Measurements from ENCODE around the gene PRSS22.

PRSS22 gene

GRCh38 chr16:2857451-2858244, at the start of gene PRSS22:
TSS of gene PRSS22 (minus strand) at chr16:2858170. CDS start at chr16:2858104, 66 bp downstream.
- DNase-seq = no peak

GRCh38 chr16:2907084-2907753, 49.2 kb upstream of the PRSS22 start:
- peak; percentile 55 for DNase-seq

GRCh38 chr16:2905988-2906387, 48.0 kb upstream of the PRSS22 start:
- no peak for DNase-seq

GRCh38 chr16:2905241-2905987, 47.4 kb upstream of the PRSS22 start:
- DNase-seq = peak; percentile 99

GRCh38 chr16:2904922-2905240, 46.9 kb upstream of the PRSS22 start:
- DNase-seq = no peak

- DNase-seq = peak; percentile 79
Observed at GRCh38 chr16:2904100-2904921, 46.3 kb upstream of the PRSS22 start.

GRCh38 chr16:2902337-2903130, 44.6 kb upstream of the PRSS22 start:
- no peak for DNase-seq

- DNase-seq = no peak
Observed at GRCh38 chr16:2900526-2901075, 42.6 kb upstream of the PRSS22 start.

GRCh38 chr16:2899564-2900072, 41.6 kb upstream of the PRSS22 start:
- no peak for DNase-seq

GRCh38 chr16:2898831-2899563, 41.0 kb upstream of the PRSS22 start:
- no peak for DNase-seq

- no peak for DNase-seq
Observed at GRCh38 chr16:2897110-2897509, 39.1 kb upstream of the PRSS22 start.

GRCh38 chr16:2896480-2897010, 38.6 kb upstream of the PRSS22 start:
- DNase-seq = no peak

- DNase-seq = no peak
Observed at GRCh38 chr16:2895813-2896212, 37.8 kb upstream of the PRSS22 start.

GRCh38 chr16:2894231-2894630, 36.3 kb upstream of the PRSS22 start:
- DNase-seq = no peak

- no peak for DNase-seq
Observed at GRCh38 chr16:2884041-2884451, 26.1 kb upstream of the PRSS22 start.

GRCh38 chr16:2883458-2883908, 25.5 kb upstream of the PRSS22 start:
- peak; percentile 22 for DNase-seq

GRCh38 chr16:2882650-2883457, 24.9 kb upstream of the PRSS22 start, which contains the start of gene FLYWCH2:
TSS of gene FLYWCH2 (plus strand) at chr16:2883215. CDS start at chr16:2896450, 13,235 bp downstream.
- peak; percentile 99 for DNase-seq

- DNase-seq = peak; percentile 28
Observed at GRCh38 chr16:2881783-2882649, 24.0 kb upstream of the PRSS22 start.
